ENCODE results near the gene REXO4. TPM values are rescaled to one million over a fixed set of nuclear protein-coding genes. Genes with fewer than 3 reads are reported as not detected.

Gene REXO4
- total RNA-seq, 2 experiments from 2014 or later, result 35.7 to 45.5 TPM

- Histone ChIP-seq H4K20me1 (ENCODE audit: insufficient read depth, low read length) (no peaks in the 10 kb centered on the region), H2AFZ (ENCODE audit: low read length) (no peak overlapping the region), H3K9me3 (ENCODE audit: low read length) (no peaks in the 10 kb centered on the region), H3K79me2 (ENCODE audit: insufficient read depth, low read depth, low read length) (no peaks in the 10 kb centered on the region), H3K9me2 (ENCODE audit: insufficient read depth, low read length) (no peaks in the 10 kb centered on the region), H3K27ac (ENCODE audit: low read depth, low read length, poor library complexity, severe bottlenecking) (no peak overlapping the region), H3K4me2 (ENCODE audit: low read length) (no peak overlapping the region), H3K4me1 (ENCODE audit: insufficient read depth, low read length, poor library complexity, severe bottlenecking) (peaks cover 17% of the 10 kb centered on the region), H3K36me3 (ENCODE audit: insufficient read depth, low read length) (peaks cover 65% of the 10 kb centered on the region), H3K4me3 (ENCODE audit: low read depth, low read length, poor library complexity, severe bottlenecking) (no peak overlapping the region)
- intact Hi-C loops (cut with micrococcal nuclease; ENCODE audit: unreplicated experiment), result no loop called here
- TF ChIP-seq EZH2phosphoT487 (IDR thresholded peaks at IDR 0.05; ENCODE audit: borderline replicate concordance, low read depth, low read length), result no peak
- no peak for TF ChIP-seq CTCF (conservative IDR thresholded peaks at IDR 0.05; ENCODE audit: low read length)
- ChIA-PET POLR2A (no interaction called here), CTCF (ENCODE audit: unreplicated experiment) (interaction anchor here (1.5 kb wide), 1 partner anchor 82 kb away, joined by 3 read pairs; no protein-coding TSS in a partner anchor)
- no peak for DNase-seq (ENCODE audit: low spot score)
- BruUV-seq (replicated peaks), result no TSS peak
Measured at GRCh38 chr9:133404454-133405002, 13.3 kb downstream of the REXO4 start.

DNA sequence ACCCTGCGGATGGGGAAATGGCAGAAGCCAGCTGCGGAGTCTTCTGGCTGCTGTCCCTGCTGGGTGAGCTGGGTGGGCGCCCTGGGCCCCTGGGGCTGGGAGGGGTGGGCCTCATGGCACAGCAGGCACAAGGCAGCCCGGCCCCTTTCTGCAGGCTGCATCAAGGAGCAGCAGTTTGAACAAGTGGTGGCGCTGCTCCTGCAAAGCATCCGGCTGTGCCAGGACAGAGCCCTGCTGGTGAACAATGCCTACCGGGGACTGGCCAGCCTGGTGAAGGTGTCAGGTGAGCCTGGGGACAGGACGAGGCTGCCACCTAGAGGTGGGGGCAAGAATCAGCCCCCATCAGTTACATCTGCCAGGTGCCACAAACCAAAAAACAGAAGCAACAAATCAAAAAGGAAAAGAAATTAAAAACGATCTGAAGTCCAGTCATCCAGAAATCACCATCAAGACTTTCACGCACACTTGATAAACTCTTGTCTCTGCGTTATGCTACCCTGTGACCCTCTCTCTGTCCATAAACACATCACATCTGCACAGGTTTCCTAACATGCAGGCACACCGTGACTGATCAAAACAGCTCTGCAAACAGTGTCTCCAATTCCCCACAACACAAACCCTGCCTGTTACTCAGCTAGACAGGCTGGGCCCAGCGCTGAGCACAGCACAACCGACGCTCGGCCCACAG, 13.9 kb downstream of the REXO4 start:
- ChIA-PET CTCF (ENCODE audit: unreplicated experiment) (interaction anchor here (0.6 to 1.5 kb wide), 2 partner anchors 19 to 83 kb away, joined by 3 read pairs; no protein-coding TSS in a partner anchor), POLR2A (interaction anchor here (0.6 kb wide), 1 partner anchor 887 kb away, joined by 3 read pairs; no protein-coding TSS in a partner anchor)
- no peak overlapping the region for H2AFZ ChIP-seq (ENCODE audit: low read length)
- no peak for TF ChIP-seq EZH2phosphoT487 (IDR thresholded peaks at IDR 0.05; ENCODE audit: borderline replicate concordance, low read depth, low read length)
- TF ChIP-seq CTCF (conservative IDR thresholded peaks at IDR 0.05; ENCODE audit: low read length), result peak; percentile 83
- H3K4me1 ChIP-seq (ENCODE audit: insufficient read depth, low read length, poor library complexity, severe bottlenecking), result peaks cover 17% of the 10 kb centered on the region
- no peaks in the 10 kb centered on the region for H3K9me3 ChIP-seq (ENCODE audit: low read length)
- H3K79me2 ChIP-seq (ENCODE audit: insufficient read depth, low read depth, low read length), result no peaks in the 10 kb centered on the region
- no TSS peak for BruUV-seq (replicated peaks)
- intact Hi-C loops (cut with micrococcal nuclease; ENCODE audit: unreplicated experiment), result no loop called here
- no peak overlapping the region for H3K4me3 ChIP-seq (ENCODE audit: low read depth, low read length, poor library complexity, severe bottlenecking)
- peaks cover 59% of the 10 kb centered on the region for H3K36me3 ChIP-seq (ENCODE audit: insufficient read depth, low read length)
- no peak overlapping the region for H3K4me2 ChIP-seq (ENCODE audit: low read length)
- peak; percentile 49 for DNase-seq (ENCODE audit: low spot score)
- H4K20me1 ChIP-seq (ENCODE audit: insufficient read depth, low read length), result no peaks in the 10 kb centered on the region
- no peak overlapping the region for H3K27ac ChIP-seq (ENCODE audit: low read depth, low read length, poor library complexity, severe bottlenecking)
- no peaks in the 10 kb centered on the region for H3K9me2 ChIP-seq (ENCODE audit: insufficient read depth, low read length)

DNA sequence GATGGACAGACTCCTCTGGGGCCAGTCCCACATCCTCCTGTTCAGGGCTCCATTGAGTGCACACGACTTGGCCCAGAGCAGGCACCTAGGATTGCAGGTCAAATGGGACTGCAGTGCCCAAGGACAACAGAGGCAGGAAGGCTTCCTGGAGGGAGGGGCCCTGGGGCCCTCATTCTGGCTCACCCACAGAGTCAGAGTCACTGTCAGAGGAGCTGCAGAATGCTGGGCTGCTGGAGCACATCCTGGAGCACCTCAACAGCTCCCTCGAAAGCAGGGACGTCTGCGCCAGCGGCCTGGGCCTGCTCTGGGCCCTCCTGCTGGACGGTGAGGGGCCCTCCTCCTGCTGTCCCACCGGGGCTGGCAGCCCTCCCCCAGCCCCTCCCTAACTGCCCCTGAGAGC, 15.1 kb downstream of the REXO4 start:
- H3K4me3 ChIP-seq (ENCODE audit: low read depth, low read length, poor library complexity, severe bottlenecking), result no peak overlapping the region
- intact Hi-C loops (cut with micrococcal nuclease; ENCODE audit: unreplicated experiment), result no loop called here
- CTCF ChIA-PET (ENCODE audit: unreplicated experiment), result no interaction called here

More for the DNA sequence above, 15.1 kb downstream of the REXO4 start:
- Histone ChIP-seq H2AFZ (ENCODE audit: low read length) (no peak overlapping the region), H3K4me1 (ENCODE audit: insufficient read depth, low read length, poor library complexity, severe bottlenecking) (peaks cover 17% of the 10 kb centered on the region), H3K9me3 (ENCODE audit: low read length) (no peaks in the 10 kb centered on the region), H3K4me2 (ENCODE audit: low read length) (no peak overlapping the region), H3K36me3 (ENCODE audit: insufficient read depth, low read length) (peaks cover 50% of the 10 kb centered on the region), H4K20me1 (ENCODE audit: insufficient read depth, low read length) (no peaks in the 10 kb centered on the region), H3K27ac (ENCODE audit: low read depth, low read length, poor library complexity, severe bottlenecking) (no peak overlapping the region), H3K9me2 (ENCODE audit: insufficient read depth, low read length) (no peaks in the 10 kb centered on the region), H3K79me2 (ENCODE audit: insufficient read depth, low read depth, low read length) (no peaks in the 10 kb centered on the region)
- TF ChIP-seq CTCF (conservative IDR thresholded peaks at IDR 0.05; ENCODE audit: low read length) (no peak), EZH2phosphoT487 (IDR thresholded peaks at IDR 0.05; ENCODE audit: borderline replicate concordance, low read depth, low read length) (no peak)
- BruUV-seq (replicated peaks), result no TSS peak
- no peak for DNase-seq (ENCODE audit: low spot score)
- POLR2A ChIA-PET, result no interaction called here
